H9 (cell line): ENCODE measurements around the gene ZNF180. TPM values are rescaled to one million over a fixed set of nuclear protein-coding genes. Genes with fewer than 3 reads are reported as not detected.
"Not testable (repeated sequence)": the region's sequence is repeated elsewhere in the genome, so short reads cannot be mapped to it uniquely, and the experiment has no call there.

ENCODE experiments used
- DNase-seq: peaks from one replicate; pipeline ENCODE4 v3.0.0-alpha.2; 2017
- H2AFZ ChIP-seq: one replicate; pipeline ENCODE4 v1.6.1; 2013; ENCODE audit warnings: mild to moderate bottlenecking, low read length, control low read depth, moderate library complexity
- H2AK5ac ChIP-seq: 2 replicates; pipeline ENCODE4 v1.6.1; 2013; ENCODE audit warnings: low read length, control low read depth, mixed read lengths; ENCODE audit not compliant: insufficient read length
- H2BK120ac ChIP-seq: one replicate; pipeline ENCODE4 v1.6.1; 2013; ENCODE audit warnings: low read depth, mild to moderate bottlenecking, low read length, control low read depth, inconsistent platforms; ENCODE audit not compliant: poor library complexity, severe bottlenecking
- H2BK12ac ChIP-seq: 2 replicates; pipeline ENCODE4 v1.6.1; 2013; ENCODE audit warnings: low read length, control low read depth, mixed read lengths, low read depth; ENCODE audit not compliant: insufficient read length
- H2BK15ac ChIP-seq: 2 replicates; pipeline ENCODE4 v1.6.1; 2013; ENCODE audit warnings: low read depth, low read length, control low read depth
- H2BK20ac ChIP-seq: one replicate; pipeline ENCODE4 v1.6.1; 2013; ENCODE audit warnings: low read depth, mild to moderate bottlenecking, low read length, control low read depth, inconsistent platforms; ENCODE audit not compliant: poor library complexity, severe bottlenecking
- H2BK5ac ChIP-seq: 2 replicates; pipeline ENCODE4 v1.6.1; 2013; ENCODE audit warnings: low read length, control low read depth, mixed read lengths; ENCODE audit not compliant: insufficient read length
- H3K14ac ChIP-seq: 2 replicates; pipeline ENCODE4 v1.6.1; 2013; ENCODE audit warnings: low read length, control low read depth; ENCODE audit not compliant: insufficient read depth
- H3K18ac ChIP-seq: 2 replicates; pipeline ENCODE4 v1.6.1; 2013; ENCODE audit warnings: low read depth, mild to moderate bottlenecking, mixed read lengths, low read length, control low read depth; ENCODE audit not compliant: insufficient read length
- H3K23ac ChIP-seq: 2 replicates; pipeline ENCODE4 v1.6.1; 2013; ENCODE audit warnings: low read length, control low read depth, mixed read lengths, low read depth; ENCODE audit not compliant: insufficient read length
- H3K23me2 ChIP-seq: 2 replicates; pipeline ENCODE4 v1.6.1; 2013; ENCODE audit warnings: low read depth, mild to moderate bottlenecking, mixed read lengths, low read length, control low read depth; ENCODE audit not compliant: insufficient read length, poor library complexity, severe bottlenecking
- H3K27ac ChIP-seq: 2 replicates; pipeline ENCODE4 v1.5.1; 2013; ENCODE audit warnings: low read length, control low read depth, mixed read lengths, low read depth; ENCODE audit not compliant: insufficient read length
- H3K27me3 ChIP-seq: 2 replicates; pipeline ENCODE4 v1.6.1; 2013; ENCODE audit warnings: low read length, control low read depth, inconsistent platforms; ENCODE audit not compliant: insufficient read depth
- H3K4ac ChIP-seq: 2 replicates; pipeline ENCODE4 v1.6.1; 2013; ENCODE audit warnings: low read depth, mild to moderate bottlenecking, control low read depth, inconsistent platforms, low read length, moderate library complexity
- H3K4me1 ChIP-seq: 2 replicates; pipeline ENCODE4 v1.6.1; 2013; ENCODE audit warnings: low read length, control low read depth, inconsistent platforms; ENCODE audit not compliant: insufficient read depth
- H3K4me2 ChIP-seq: 2 replicates; pipeline ENCODE4 v1.6.1; 2013; ENCODE audit warnings: low read length, control low read depth, mixed read lengths; ENCODE audit not compliant: insufficient read length, insufficient read depth
- H3K56ac ChIP-seq: 2 replicates; pipeline ENCODE4 v1.6.1; 2013; ENCODE audit warnings: low read depth, mild to moderate bottlenecking, mixed read lengths, low read length, control low read depth; ENCODE audit not compliant: insufficient read length
- H3K79me1 ChIP-seq: 2 replicates; pipeline ENCODE4 v1.6.1; 2013; ENCODE audit warnings: low read depth, mild to moderate bottlenecking, moderate library complexity, low read length, control low read depth, inconsistent platforms; ENCODE audit not compliant: insufficient read depth, poor library complexity, severe bottlenecking
- H3K79me2 ChIP-seq: 2 replicates; pipeline ENCODE4 v1.6.1; 2013; ENCODE audit warnings: low read length, control low read depth, inconsistent platforms; ENCODE audit not compliant: insufficient read depth
- H3K9ac ChIP-seq: 2 replicates; pipeline ENCODE4 v1.6.1; 2013; ENCODE audit warnings: low read length, control low read depth, mixed read lengths; ENCODE audit not compliant: insufficient read length; ENCODE audit errors: extremely low read depth
- H3K9me3 ChIP-seq: one replicate; pipeline ENCODE4 v1.6.1; 2013; ENCODE audit warnings: low read depth, low read length, inconsistent platforms; ENCODE audit not compliant: control insufficient read depth
- H3T11ph ChIP-seq: one replicate; pipeline ENCODE4 v1.6.1; 2013; ENCODE audit warnings: mild to moderate bottlenecking, low read length, control low read depth, inconsistent platforms
- H4K20me1 ChIP-seq: one replicate; pipeline ENCODE4 v1.6.1; 2013; ENCODE audit not compliant: control insufficient read depth, insufficient read length, insufficient read depth
- H4K5ac ChIP-seq: 2 replicates; pipeline ENCODE4 v1.6.1; 2013; ENCODE audit warnings: low read depth, mild to moderate bottlenecking, mixed read lengths, low read length, control low read depth; ENCODE audit not compliant: insufficient read length
- H4K8ac ChIP-seq: replicated peaks from 2 replicates; pipeline ENCODE4 v1.6.1; 2013; ENCODE audit warnings: low read length, control low read depth, mixed read lengths, low read depth; ENCODE audit not compliant: insufficient read length
- H4K91ac ChIP-seq: 2 replicates; pipeline ENCODE4 v1.6.1; 2013; ENCODE audit warnings: low read depth, mild to moderate bottlenecking, moderate library complexity, mixed read lengths, low read length, control low read depth; ENCODE audit not compliant: insufficient read length
- H3K27ac Mint-ChIP-seq, 3 experiments: 2 replicates in 2 of 3; 3 replicates in 1 of 3; pipeline ENCODE4 v1.8.0; 2020 to 2021; ENCODE audit warnings: mixed read lengths in 3 of 3, mild to moderate bottlenecking in 1 of 3, moderate library complexity in 1 of 3
- H3K27me3 Mint-ChIP-seq: 2 replicates; pipeline ENCODE4 v1.8.0; 2021; ENCODE audit warnings: low read depth, mild to moderate bottlenecking, moderate library complexity, mixed read lengths
- H3K36me3 Mint-ChIP-seq, 3 experiments: 2 replicates in 2 of 3; 3 replicates in 1 of 3; pipeline ENCODE4 v1.8.0; 2020 to 2021; ENCODE audit warnings: low read depth in 3 of 3, mixed read lengths in 3 of 3; ENCODE audit not compliant: insufficient read depth in 1 of 3
- H3K4me1 Mint-ChIP-seq, 2 experiments: 2 replicates each; pipeline ENCODE4 v1.8.0; 2020; ENCODE audit warnings: mixed read lengths in 2 of 2
- H3K4me3 Mint-ChIP-seq, 2 experiments: 2 replicates in 1 of 2; 3 replicates in 1 of 2; pipeline ENCODE4 v1.8.0; 2020 to 2021; ENCODE audit warnings: mild to moderate bottlenecking in 2 of 2, mixed read lengths in 2 of 2, moderate library complexity in 1 of 2
- H3K9me3 Mint-ChIP-seq, 2 experiments: 2 replicates in 1 of 2; 3 replicates in 1 of 2; pipeline ENCODE4 v1.8.0; 2020; ENCODE audit warnings: mild to moderate bottlenecking in 2 of 2, mixed read lengths in 2 of 2, moderate library complexity in 1 of 2
- CTCF ChIP-seq: fragments of 200-600 bp; sonication (generic); conservative IDR thresholded peaks from 3 replicates; pipeline ENCODE4 v1.8.0; 2021; ENCODE audit warnings: antibody characterized with exemption, mild to moderate bottlenecking
- WGBS: extraction: QIAGEN DNeasy Blood & Tissue Kit; methylation state at CpG from one replicate; pipeline ENCODE4 v1.1.7; 2013; ENCODE audit warnings: missing lambda C conversion rate, low lambda C conversion rate, mixed read lengths; ENCODE audit not compliant: insufficient read length; ENCODE audit errors: extremely low coverage; 5-methylcytosine and 5-hydroxymethylcytosine counted together
- total RNA-seq: library from RNA; stranded (reverse); gene quantifications from 2 replicates; pipeline ENCODE4 v1.2.1, GENCODE V29; 2021

ZNF180 gene
- total RNA-seq, 1 experiment from 2014 or later = 13.6 TPM

- no peak overlapping the region for H2BK5ac ChIP-seq
- no peak overlapping the region for H3K4me3 Mint-ChIP-seq
- H4K8ac ChIP-seq = no peak overlapping the region
- no peaks in the 10 kb centered on the region for H3K4me1 Mint-ChIP-seq
- H4K20me1 ChIP-seq = no peaks in the 10 kb centered on the region
- no peak overlapping the region for H3K27ac Mint-ChIP-seq
- no peaks in the 10 kb centered on the region for H3K23me2 ChIP-seq
- H3K4me2 ChIP-seq = no peak overlapping the region
- H3K14ac ChIP-seq = no peak overlapping the region
- H3K9me3 ChIP-seq = no peaks in the 10 kb centered on the region
- no peak overlapping the region for H3K18ac ChIP-seq
- no CpG with 5 or more reads among the region's 11 CpGs for WGBS
- no peak overlapping the region for H2AFZ ChIP-seq
- H3K27me3 Mint-ChIP-seq = peaks cover 74% of the 10 kb centered on the region
- H3K4ac ChIP-seq = no peak overlapping the region
- H2BK12ac ChIP-seq = no peak overlapping the region
- H3T11ph ChIP-seq = no peak overlapping the region
- H2BK15ac ChIP-seq = no peak overlapping the region
- no peaks in the 10 kb centered on the region; a peak in 2 of 7 replicates for H3K36me3 Mint-ChIP-seq
- H3K27me3 ChIP-seq = no peaks in the 10 kb centered on the region; the same call in 1 of the 2 replicates
- no peak overlapping the region for H3K9ac ChIP-seq
- H2AK5ac ChIP-seq = no peak overlapping the region
- DNase-seq = no peak
- no peak overlapping the region for H3K56ac ChIP-seq
- H4K5ac ChIP-seq = no peak overlapping the region
- H2BK20ac ChIP-seq = no peak overlapping the region
- no peak overlapping the region for H3K23ac ChIP-seq
- no peak overlapping the region for H2BK120ac ChIP-seq
- H3K27ac ChIP-seq = no peak overlapping the region
- no peaks in the 10 kb centered on the region for H3K79me2 ChIP-seq
- H3K79me1 ChIP-seq = no peaks in the 10 kb centered on the region
- no peak for TF ChIP-seq CTCF
- H3K4me1 ChIP-seq = no peaks in the 10 kb centered on the region
- peaks cover 72 to 85% of the 10 kb centered on the region in 2 experiments for H3K9me3 Mint-ChIP-seq
- no peak overlapping the region for H4K91ac ChIP-seq
These were observed 39.0 kb upstream of the ZNF180 start for GRCh38 chr19:44539236-44539826.

GRCh38 chr19:44535361-44535760, 35.0 kb upstream of the ZNF180 start:
- H2AFZ ChIP-seq, H3K4me1 ChIP-seq, H4K91ac ChIP-seq, H2BK12ac ChIP-seq, H3K18ac ChIP-seq, H3K23ac ChIP-seq, H3K9me3 ChIP-seq, H3K4me3 Mint-ChIP-seq, H4K5ac ChIP-seq, H3K4me1 Mint-ChIP-seq, H3K36me3 Mint-ChIP-seq, H3K23me2 ChIP-seq, H3K27ac ChIP-seq, H3K27me3 ChIP-seq, H3T11ph ChIP-seq, H3K4ac ChIP-seq, DNase-seq, H2BK5ac ChIP-seq, H2AK5ac ChIP-seq, H3K9ac ChIP-seq, H3K4me2 ChIP-seq, H3K56ac ChIP-seq, H2BK15ac ChIP-seq, H4K20me1 ChIP-seq, H2BK20ac ChIP-seq, H4K8ac ChIP-seq, H3K27ac Mint-ChIP-seq, H2BK120ac ChIP-seq, H3K79me2 ChIP-seq, H3K79me1 ChIP-seq, H3K14ac ChIP-seq: not testable (repeated sequence)
- no CpG with 5 or more reads among the region's 3 CpGs for WGBS
- H3K27me3 Mint-ChIP-seq = peaks cover 61% of the 10 kb centered on the region
- peaks cover 69 to 81% of the 10 kb centered on the region in 2 experiments for H3K9me3 Mint-ChIP-seq
